K562 (cell line): Measurements from ENCODE around the gene MYO10. TPM values are rescaled to one million over a fixed set of nuclear protein-coding genes. Genes with fewer than 3 reads are reported as not detected.

Source experiments
- ATAC-seq: fragments of 200-7000 bp; cut with Tn5 transposase; 3 replicates; pipeline ENCODE4 v1.9.1; 2020; ENCODE audit warnings: moderate library complexity
- BruUV-seq: library from RNA; stranded (reverse); fragments of 400-500 nt; replicated peaks from 2 replicates; lab custom pipeline; 2021; lab: Mats Ljungman, UMichigan
- CTCF ChIA-PET: fragments of 300-600 bp; formaldehyde crosslinking; extraction: SDS; loops from one replicate; lab custom pipeline; 2021; ENCODE audit warnings: low intra/inter-chr PET ratio; lab: Yijun Ruan, JAX
- POLR2A ChIA-PET: fragments of 300-600, 350-650 bp; sonication (Branson Sonifier 250); formaldehyde crosslinking; extraction: SDS; loops from one replicate; lab custom pipeline; 2021; ENCODE audit warnings: antibody characterized with exemption, inconsistent platforms; lab: Yijun Ruan, JAX
- DNase-seq, 4 experiments: peaks; one replicate each; pipeline versions ENCODE4 v3.0.0 to v3.0.0-alpha.2; 2011 to 2018; ENCODE audit warnings: low spot score in 3 of 4, mixed read lengths in 3 of 4; ENCODE audit errors: extremely low read depth in 1 of 4
- FAIRE-seq: peaks from 2 replicates; lab custom pipeline; 2011; peaks lifted over from hg19 to GRCh38; lab: Jason Lieb, UNC
- H2AFZ ChIP-seq: 2 replicates; pipeline ENCODE4 v1.6.0; 2011; ENCODE audit warnings: low read depth, low read length, control low read depth, inconsistent platforms
- H3K27ac ChIP-seq: fragments of 200-600 bp; 3 replicates; pipeline ENCODE4 v1.8.0; 2011; ENCODE audit warnings: low read depth, mild to moderate bottlenecking, control low read depth, inconsistent platforms, low read length, moderate library complexity, mixed read lengths; ENCODE audit errors: extremely low read depth
- H3K27me3 ChIP-seq, 2 experiments: fragments of 300-600 bp in 1 of 2; 2 replicates in 1 of 2; 3 replicates in 1 of 2; pipeline versions ENCODE4 v1.6.0 to v1.8.0; 2011; ENCODE audit warnings: inconsistent platforms in 2 of 2, low read length in 2 of 2, mild to moderate bottlenecking in 1 of 2, mixed read lengths in 1 of 2, moderate library complexity in 1 of 2; ENCODE audit not compliant: control insufficient read depth in 2 of 2, insufficient read depth in 2 of 2
- H3K36me3 ChIP-seq: fragments of 300-600 bp; 3 replicates; pipeline ENCODE4 v1.8.0; 2011; ENCODE audit warnings: mild to moderate bottlenecking, low read length, inconsistent platforms; ENCODE audit not compliant: control insufficient read depth, insufficient read depth
- H3K4me1 ChIP-seq, 2 experiments: fragments of 200-600 bp in 1 of 2; replicated peaks in 1 of 2; 2 replicates in 1 of 2; 3 replicates in 1 of 2; pipeline versions ENCODE4 v1.5.1 to v1.8.0; 2011; ENCODE audit warnings: inconsistent platforms in 2 of 2, low read length in 2 of 2, mild to moderate bottlenecking in 1 of 2, mixed read lengths in 1 of 2, moderate library complexity in 1 of 2; ENCODE audit not compliant: control insufficient read depth in 2 of 2, insufficient read depth in 2 of 2
- H3K4me2 ChIP-seq: 2 replicates; pipeline ENCODE4 v1.6.1; 2011; ENCODE audit warnings: low read length, control low read depth, inconsistent platforms, mixed read lengths; ENCODE audit not compliant: insufficient read depth
- H3K4me3 ChIP-seq: fragments of 200-600 bp; sonication (generic), shearing (Covaris generic); 2 replicates; pipeline ENCODE4 v1.5.1; 2016; ENCODE audit warnings: control low read depth, inconsistent platforms
- H3K79me2 ChIP-seq: fragments of 200-600 bp; 3 replicates; pipeline ENCODE4 v1.8.0; 2011; ENCODE audit warnings: low read length, inconsistent platforms; ENCODE audit not compliant: control insufficient read depth, insufficient read depth
- H3K9ac ChIP-seq, 2 experiments: 2 replicates each; pipeline versions ENCODE4 v1.6.0 to v1.6.1; 2011; ENCODE audit warnings: low read depth in 2 of 2, low read length in 2 of 2, control low read depth in 1 of 2, inconsistent platforms in 1 of 2, mild to moderate bottlenecking in 1 of 2, mixed read lengths in 1 of 2; ENCODE audit not compliant: insufficient read depth in 1 of 2
- H3K9me1 ChIP-seq: one replicate; pipeline ENCODE4 v1.6.0; 2011; ENCODE audit warnings: inconsistent platforms, mild to moderate bottlenecking, low read length, moderate library complexity; ENCODE audit not compliant: control insufficient read depth, insufficient read depth
- H3K9me3 ChIP-seq: replicated peaks from 2 replicates; pipeline ENCODE4 v1.5.1; 2011; ENCODE audit warnings: low read depth, low read length, inconsistent platforms; ENCODE audit not compliant: control insufficient read depth, insufficient read depth
- H4K20me1 ChIP-seq: replicated peaks from 2 replicates; pipeline ENCODE4 v1.6.1; 2011; ENCODE audit warnings: low read length, inconsistent platforms, mixed read lengths; ENCODE audit not compliant: control insufficient read depth, insufficient read depth
- BRCA1 ChIP-seq, 2 experiments: fragments of 450-650 bp in 1 of 2; sonication (generic) in 1 of 2; formaldehyde crosslinking in 1 of 2; IDR thresholded peaks; 2 replicates each; pipeline versions ENCODE4 v1.5.0 to v1.6.1; 2017 to 2020; ENCODE audit warnings: mild to moderate bottlenecking in 1 of 2, missing genetic modification reagents in 1 of 2
- CEBPB ChIP-seq: fragments of 450-650 bp; IDR thresholded peaks from 2 replicates; pipeline ENCODE4 v1.6.1; 2016; ENCODE audit warnings: missing genetic modification characterization, missing compliant biosample characterization
- DEAF1 ChIP-seq: fragments of 450-650 bp; formaldehyde crosslinking; IDR thresholded peaks from 2 replicates; pipeline ENCODE4 v1.4.0; 2020; ENCODE audit warnings: mild to moderate bottlenecking, moderate library complexity
- EWSR1 ChIP-seq: fragments of 450-650 bp; IDR thresholded peaks from 2 replicates; pipeline ENCODE4 v1.6.1; 2018; ENCODE audit warnings: borderline replicate concordance, mild to moderate bottlenecking, low read depth, moderate library complexity; ENCODE audit not compliant: partially characterized antibody
- HINFP ChIP-seq: fragments of 450-650 bp; conservative IDR thresholded peaks from 2 replicates; pipeline ENCODE4 v1.6.1; 2016; ENCODE audit warnings: missing genetic modification characterization, low read depth, mild to moderate bottlenecking, control low read depth, missing compliant biosample characterization
- KDM2B ChIP-seq: fragments of 250-450 bp; sonication (Bioruptor Pico); IDR thresholded peaks from 2 replicates; pipeline ENCODE4 v1.8.0; 2021; ENCODE audit warnings: mild to moderate bottlenecking, moderate library complexity
- NCOA2 ChIP-seq, 2 experiments: fragments of 450-650 bp; IDR thresholded peaks; 2 replicates each; pipeline ENCODE4 v1.6.1; 2018; ENCODE audit warnings: mild to moderate bottlenecking in 2 of 2, moderate library complexity in 1 of 2; ENCODE audit not compliant: partially characterized antibody in 2 of 2
- NR1H2 ChIP-seq: sonication (generic); formaldehyde crosslinking; IDR thresholded peaks from 2 replicates; pipeline ENCODE4 v1.4.0; 2020; ENCODE audit warnings: mild to moderate bottlenecking, missing genetic modification reagents
- RCOR1 ChIP-seq, 2 experiments: IDR thresholded peaks; 2 replicates each; pipeline ENCODE4 v1.6.1; 2012; ENCODE audit warnings: low read depth in 2 of 2, low read length in 2 of 2, borderline replicate concordance in 1 of 2, improper control_type of control experiment in 1 of 2
- SNIP1 ChIP-seq: fragments of 450-650 bp; IDR thresholded peaks from 2 replicates; pipeline ENCODE4 v1.7.1; 2017; ENCODE audit warnings: low read depth, mild to moderate bottlenecking
- TRIM24 ChIP-seq, 2 experiments: fragments of 450-650 bp; IDR thresholded peaks; 2 replicates each; pipeline ENCODE4 v1.6.1; 2016
- ZBTB7A ChIP-seq: IDR thresholded peaks from 2 replicates; pipeline ENCODE4 v1.6.1; 2011; ENCODE audit warnings: low read depth, mild to moderate bottlenecking, low read length, moderate library complexity, borderline replicate concordance; ENCODE audit not compliant: control insufficient read depth
- ZKSCAN8 ChIP-seq: fragments of 200-800 bp; sonication (Bioruptor generic); IDR thresholded peaks from 2 replicates; pipeline ENCODE4 v1.6.1; 2016; ENCODE audit warnings: missing genetic modification characterization, missing compliant biosample characterization
- ZNF134 ChIP-seq: fragments of 250-450 bp; sonication (Bioruptor Pico); conservative IDR thresholded peaks from 2 replicates; pipeline ENCODE4 v1.4.0; 2020
- ZNF785 ChIP-seq: fragments of 250-450 bp; sonication (Bioruptor Pico); IDR thresholded peaks from 2 replicates; pipeline ENCODE4 v1.4.0; 2020; ENCODE audit warnings: mild to moderate bottlenecking
- WGBS: fragments of 100-300 bp; shearing (Covaris generic); methylation state at CpG from one replicate; pipeline ENCODE4 v1.1.6; 2016; ENCODE audit warnings: low coverage, mixed read lengths; ENCODE audit not compliant: insufficient coverage; ENCODE audit errors: missing lambda C conversion rate; 5-methylcytosine and 5-hydroxymethylcytosine counted together
- in situ Hi-C: fragments of 300-500 bp; cut with MboI; formaldehyde crosslinking; loops from 4 replicates; pipeline ENCODE4 v1.15.0; 2018; ENCODE audit warnings: inconsistent platforms, mixed read lengths
- intact Hi-C: fragments of 100-400 bp; cut with micrococcal nuclease; formaldehyde crosslinking; loops from 2 replicates; pipeline ENCODE4 v1.14.2; 2022
- polyA plus RNA-seq, 8 experiments: library from polyadenylated mRNA; depleted of rRNA in 4 of 8; stranded (reverse) in 5 of 8; unstranded in 3 of 8; fragments of >200 nt; fragmentation: Nextera tagmentation in 2 of 8; fragmentation: Illumina TruSeq in 1 of 8; extraction: Ambion mirVana in 2 of 8; extraction: Trizol in 1 of 8; gene quantifications; 2 replicates each; pipeline versions ENCODE4 v1.2.1 to v1.2.3, GENCODE V29; 2011 to 2014; ENCODE audit warnings: inconsistent platforms in 1 of 8, missing spikeins in 1 of 8
- total RNA-seq, 7 experiments: library from RNA; depleted of rRNA in 6 of 7; stranded (reverse); fragments of >200 nt in 6 of 7; fragmentation: Illumina TruSeq in 2 of 7; extraction: Trizol in 2 of 7; gene quantifications; 2 replicates each; pipeline versions ENCODE4 v1.2.1 to v1.2.3, GENCODE V29; 2011 to 2021; ENCODE audit warnings: low replicate concordance in 1 of 7
- TF ChIP-seq, protein P1 (sequence below), 2 experiments: fragments of 150-350 bp in 1 of 2; IDR thresholded peaks; 2 replicates each; pipeline ENCODE4 v1.6.1; 2012 to 2016; ENCODE audit warnings: low read depth in 2 of 2, low read length in 2 of 2, mild to moderate bottlenecking in 1 of 2, moderate library complexity in 1 of 2

The MYO10 gene
- total and polyA plus RNA-seq, 9 of the 15 experiments (the other 6 are each of a cell fraction or from before 2014, with no cell fraction given): 0.04 to 0.24 TPM; not detected in 7

DNA sequence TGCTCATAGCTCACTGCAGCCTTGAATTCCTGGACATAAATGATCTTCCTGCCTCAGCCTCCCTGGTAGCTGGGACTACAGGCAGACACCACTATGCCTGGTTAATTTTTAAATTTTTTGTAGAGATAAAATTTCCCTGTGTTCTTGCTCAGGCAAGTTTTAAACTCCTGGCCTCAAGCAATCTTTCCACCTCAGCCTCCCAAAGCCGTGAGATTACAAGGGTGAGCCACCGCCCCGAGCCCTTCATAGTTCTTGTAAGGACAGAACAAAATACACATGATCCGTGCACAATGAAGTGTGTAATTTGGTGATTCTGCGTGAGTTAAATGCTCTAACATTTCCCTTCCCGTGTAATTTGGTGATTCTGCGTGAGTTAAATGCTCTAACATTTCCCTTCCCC, 27.7 kb upstream of the MYO10 start:
- intact Hi-C loops: no loop called here
- H2AFZ ChIP-seq: no peak overlapping the region
- CTCF ChIA-PET: no interaction called here

More for the DNA sequence above, 27.7 kb upstream of the MYO10 start:
- no peak overlapping the region for H3K27ac ChIP-seq
- no peaks in the 10 kb centered on the region for H4K20me1 ChIP-seq
- DNase-seq: no peak
- H3K9me3 ChIP-seq: no peaks in the 10 kb centered on the region
- no peak overlapping the region for H3K4me2 ChIP-seq
- H3K4me1 ChIP-seq: no peaks in the 10 kb centered on the region
- ATAC-seq: no peak
- H3K4me3 ChIP-seq: no peak overlapping the region
- H3K9me1 ChIP-seq: no peaks in the 10 kb centered on the region
- H3K79me2 ChIP-seq: no peaks in the 10 kb centered on the region
- no peak overlapping the region for H3K9ac ChIP-seq
- 5% methylated on average over 6 of the region's 7 CpGs for WGBS
- no peaks in the 10 kb centered on the region for H3K36me3 ChIP-seq
- TF ChIP-seq, protein P1, sequence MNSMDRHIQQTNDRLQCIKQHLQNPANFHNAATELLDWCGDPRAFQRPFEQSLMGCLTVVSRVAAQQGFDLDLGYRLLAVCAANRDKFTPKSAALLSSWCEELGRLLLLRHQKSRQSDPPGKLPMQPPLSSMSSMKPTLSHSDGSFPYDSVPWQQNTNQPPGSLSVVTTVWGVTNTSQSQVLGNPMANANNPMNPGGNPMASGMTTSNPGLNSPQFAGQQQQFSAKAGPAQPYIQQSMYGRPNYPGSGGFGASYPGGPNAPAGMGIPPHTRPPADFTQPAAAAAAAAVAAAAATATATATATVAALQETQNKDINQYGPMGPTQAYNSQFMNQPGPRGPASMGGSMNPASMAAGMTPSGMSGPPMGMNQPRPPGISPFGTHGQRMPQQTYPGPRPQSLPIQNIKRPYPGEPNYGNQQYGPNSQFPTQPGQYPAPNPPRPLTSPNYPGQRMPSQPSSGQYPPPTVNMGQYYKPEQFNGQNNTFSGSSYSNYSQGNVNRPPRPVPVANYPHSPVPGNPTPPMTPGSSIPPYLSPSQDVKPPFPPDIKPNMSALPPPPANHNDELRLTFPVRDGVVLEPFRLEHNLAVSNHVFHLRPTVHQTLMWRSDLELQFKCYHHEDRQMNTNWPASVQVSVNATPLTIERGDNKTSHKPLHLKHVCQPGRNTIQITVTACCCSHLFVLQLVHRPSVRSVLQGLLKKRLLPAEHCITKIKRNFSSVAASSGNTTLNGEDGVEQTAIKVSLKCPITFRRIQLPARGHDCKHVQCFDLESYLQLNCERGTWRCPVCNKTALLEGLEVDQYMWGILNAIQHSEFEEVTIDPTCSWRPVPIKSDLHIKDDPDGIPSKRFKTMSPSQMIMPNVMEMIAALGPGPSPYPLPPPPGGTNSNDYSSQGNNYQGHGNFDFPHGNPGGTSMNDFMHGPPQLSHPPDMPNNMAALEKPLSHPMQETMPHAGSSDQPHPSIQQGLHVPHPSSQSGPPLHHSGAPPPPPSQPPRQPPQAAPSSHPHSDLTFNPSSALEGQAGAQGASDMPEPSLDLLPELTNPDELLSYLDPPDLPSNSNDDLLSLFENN (IDR thresholded peaks at IDR 0.05; ENCODE audit: low read depth in 2 of 2, low read length in 2 of 2): no peak
- TF ChIP-seq KDM2B (CRISPR knock-in tag) (no peak), HINFP (tag) (no peak), ZNF785 (CRISPR knock-in tag) (no peak), DEAF1 (CRISPR knock-in tag) (no peak), RCOR1 (IDR thresholded peaks at IDR 0.05; ENCODE audit: borderline replicate concordance in 1 of 2, low read depth in 2 of 2, low read length in 2 of 2) (no peak), BRCA1 (IDR thresholded peaks at IDR 0.05) (no peak), BRCA1 (CRISPR knock-in tag; IDR thresholded peaks at IDR 0.05) (no peak), ZBTB7A (no peak), ZNF134 (CRISPR knock-in tag) (no peak), SNIP1 (no peak), TRIM24 (IDR thresholded peaks at IDR 0.05) (no peak), NR1H2 (CRISPR knock-in tag) (no peak), NCOA2 (IDR thresholded peaks at IDR 0.05; ENCODE audit: partially characterized antibody in 2 of 2) (no peak), EWSR1 (no peak), CEBPB (tag) (no peak), ZKSCAN8 (CRISPR knock-in tag) (no peak)
- BruUV-seq: no TSS peak
- POLR2A ChIA-PET: no interaction called here
- no peak for FAIRE-seq
- in situ Hi-C loops: no loop called here
- no peaks in the 10 kb centered on the region; a peak in 1 of 5 replicates for H3K27me3 ChIP-seq
